PC-3 (cell line): Measurements from ENCODE around the gene TSTD1. TPM values are rescaled to one million over a fixed set of nuclear protein-coding genes. Genes with fewer than 3 reads are reported as not detected.

Experiments
- ATAC-seq: fragments of 200-7000 bp; cut with Tn5 transposase; 2 replicates; pipeline ENCODE4 v1.9.1; 2020; ENCODE audit warnings: mild to moderate bottlenecking, moderate library complexity
- BruUV-seq: library from RNA; stranded (reverse); fragments of 400-500 nt; replicated peaks from 2 replicates; lab custom pipeline; 2021; lab: Mats Ljungman, UMichigan
- CTCF ChIA-PET: fragments of 300-600 bp; sonication (Branson Sonifier 250); formaldehyde crosslinking; loops from one replicate; lab custom pipeline; 2022; ENCODE audit warnings: antibody characterized with exemption; lab: Charles Lee
- POLR2A ChIA-PET: fragments of 300-600 bp; sonication (Branson Sonifier 250); formaldehyde crosslinking; loops from one replicate; lab custom pipeline; 2022; ENCODE audit warnings: antibody characterized with exemption; ENCODE audit not compliant: unreplicated experiment; lab: Charles Lee
- DNase-seq: peaks from one replicate; pipeline ENCODE4 v3.0.0-alpha.2; 2015
- H2AFZ ChIP-seq: fragments of 300-600 bp; sonication (generic); 2 replicates; pipeline ENCODE4 v1.6.0; 2016; ENCODE audit warnings: antibody characterized with exemption, low read length
- H3F3A ChIP-seq: fragments of 300-600 bp; sonication (generic); one replicate; pipeline ENCODE4 v1.6.0; 2017; ENCODE audit warnings: antibody characterized with exemption, low read length, control low read depth, mild to moderate bottlenecking; ENCODE audit not compliant: unreplicated experiment
- H3K27ac ChIP-seq: fragments of 300-600 bp; sonication (generic); 2 replicates; pipeline ENCODE4 v1.5.1; 2016; ENCODE audit warnings: mild to moderate bottlenecking, low read length
- H3K27me3 ChIP-seq: fragments of 300-600 bp; sonication (generic); 2 replicates; pipeline ENCODE4 v1.6.1; 2016; ENCODE audit warnings: low read length, mixed read lengths
- H3K36me3 ChIP-seq: fragments of 300-600 bp; sonication (generic); 2 replicates; pipeline ENCODE4 v1.6.1; 2016; ENCODE audit warnings: low read depth, mixed run types, low read length, mixed read lengths
- H3K4me1 ChIP-seq: fragments of 300-600 bp; sonication (generic); 2 replicates; pipeline ENCODE4 v1.5.1; 2016; ENCODE audit warnings: low read length; ENCODE audit not compliant: insufficient read depth
- H3K4me2 ChIP-seq: fragments of 300-600 bp; sonication (generic); 2 replicates; pipeline ENCODE4 v1.6.0; 2016; ENCODE audit warnings: low read length
- H3K4me3 ChIP-seq: fragments of 300-600 bp; sonication (generic); 2 replicates; pipeline ENCODE4 v1.5.1; 2016; ENCODE audit warnings: mild to moderate bottlenecking, low read length, mixed read lengths
- H3K79me2 ChIP-seq: fragments of 300-600 bp; sonication (generic); 2 replicates; pipeline ENCODE4 v1.6.1; 2017; ENCODE audit warnings: low read length, mixed read lengths
- H3K9ac ChIP-seq: fragments of 300-600 bp; sonication (generic); 2 replicates; pipeline ENCODE4 v1.6.0; 2016; ENCODE audit warnings: mild to moderate bottlenecking, low read length
- H3K9me2 ChIP-seq: fragments of 300-600 bp; sonication (generic); replicated peaks from 2 replicates; pipeline ENCODE4 v1.6.1; 2016; ENCODE audit warnings: mixed run types, low read length, mixed read lengths
- H3K9me3 ChIP-seq: fragments of 300-600 bp; sonication (generic); 2 replicates; pipeline ENCODE4 v1.6.1; 2016; ENCODE audit warnings: low read length, mixed read lengths
- H4K20me1 ChIP-seq: fragments of 300-600 bp; sonication (generic); 2 replicates; pipeline ENCODE4 v1.6.1; 2016; ENCODE audit warnings: low read length, mixed read lengths
- CTCF ChIP-seq: fragments of 300-600 bp; sonication (generic); conservative IDR thresholded peaks from 2 replicates; pipeline ENCODE4 v1.5.1; 2017; ENCODE audit warnings: antibody characterized with exemption, low read depth, mild to moderate bottlenecking, low read length
- EZH2 ChIP-seq: fragments of 300-600 bp; sonication (generic); IDR thresholded peaks from one replicate; pipeline ENCODE4 v1.6.1; 2017; ENCODE audit warnings: antibody characterized with exemption, mild to moderate bottlenecking, low read length; ENCODE audit not compliant: unreplicated experiment
- EZH2phosphoT487 ChIP-seq: fragments of 300-600 bp; sonication (generic); IDR thresholded peaks from 2 replicates; pipeline ENCODE4 v1.6.1; 2018; ENCODE audit warnings: mild to moderate bottlenecking, antibody characterized with exemption, low read length, borderline replicate concordance
- intact Hi-C: fragments of 100-400 bp; cut with micrococcal nuclease; formaldehyde crosslinking; loops from 2 replicates; pipeline ENCODE4 v1.9.0; 2023
- total RNA-seq: library from RNA; depleted of rRNA; stranded (reverse); fragments of >200 nt; gene quantifications from 2 replicates; pipeline ENCODE4 v1.2.3, GENCODE V29; 2014

TSTD1 gene
- total RNA-seq, 1 experiment from 2014 or later, result 16.5 TPM

GRCh38 chr1:161069731-161070270 lies 31.0 kb upstream of the TSTD1 start, which contains the start of gene ARHGAP30:
ARHGAP30 (minus strand) TSS chr1:161069891; CDS start chr1:161069624, 267 bp downstream.
- ChIA-PET POLR2A (no interaction called here), CTCF (interaction anchor here (0.6 kb wide), 1 partner anchor 79 kb away, joined by 15 read pairs; no protein-coding TSS in a partner anchor)
- Histone ChIP-seq H3K9me3 (no peaks in the 10 kb centered on the region), H3K4me2 (no peak within 1 kb of the TSS), H3K9ac (no peak within 1 kb of the TSS), H3K27ac (no peak within 1 kb of the TSS), H3K36me3 (no peaks in the 10 kb centered on the region), H3K79me2 (no peaks in the 10 kb centered on the region), H3K4me3 (no peak within 1 kb of the TSS), H4K20me1 (no peaks in the 10 kb centered on the region), H3F3A (no peaks in the 10 kb centered on the region), H2AFZ (no peak within 1 kb of the TSS), H3K4me1 (no peaks in the 10 kb centered on the region), H3K9me2 (no peaks in the 10 kb centered on the region), H3K27me3 (no peaks in the 10 kb centered on the region)
- TF ChIP-seq EZH2 (no peak), EZH2phosphoT487 (no peak), CTCF (no peak)
- BruUV-seq, result no TSS peak
- ATAC-seq (no peak), DNase-seq (no peak)
- intact Hi-C loops, result no loop called here

- no peaks in the 10 kb centered on the region for H3K9me2 ChIP-seq
- DNase-seq (no peak), ATAC-seq (no peak)
- no peaks in the 10 kb centered on the region for H3F3A ChIP-seq
- H3K4me1 ChIP-seq, result no peaks in the 10 kb centered on the region
- H3K36me3 ChIP-seq, result no peaks in the 10 kb centered on the region
- no peaks in the 10 kb centered on the region for H3K79me2 ChIP-seq
- POLR2A ChIA-PET, result no interaction called here
- no TSS peak for BruUV-seq
- no peaks in the 10 kb centered on the region for H3K9me3 ChIP-seq
- TF ChIP-seq CTCF, result no peak
- TF ChIP-seq EZH2, result no peak
- no peak for TF ChIP-seq EZH2phosphoT487
- CTCF ChIA-PET, result no interaction called here
- no peak overlapping the region for H3K9ac ChIP-seq
- H2AFZ ChIP-seq, result no peak overlapping the region
- no peaks in the 10 kb centered on the region for H4K20me1 ChIP-seq
- H3K27ac ChIP-seq, result no peak overlapping the region
- intact Hi-C loops, result no loop called here
- H3K4me2 ChIP-seq, result no peak overlapping the region
- no peak overlapping the region for H3K4me3 ChIP-seq
- H3K27me3 ChIP-seq, result no peaks in the 10 kb centered on the region
Measured at GRCh38 chr1:161069241-161069640, 30.5 kb upstream of the TSTD1 start.
